Kidney (tissue), 14 donors: ENCODE data around the gene TMEM222. TPM values are rescaled to one million over a fixed set of nuclear protein-coding genes. Genes with fewer than 3 reads are reported as not detected.
A peak's percentile ranks its signal among the peaks of the same experiment; 100 is the strongest.

Source experiments
- DNase-seq, 5 donors: peaks; one replicate each; pipeline ENCODE4 v3.0.0-alpha.2; 2013 to 2020
- FAIRE-seq: peaks from 2 replicates; lab custom pipeline; 2012; peaks lifted over from hg19 to GRCh38; lab: Jason Lieb, UNC
- H3K27ac ChIP-seq, 2 donors: one replicate each; pipeline ENCODE4 v1.7.0; 2013; ENCODE audit warnings: low read depth in 2 of 2, low read length in 2 of 2, inconsistent platforms in 1 of 2
- H3K27me3 ChIP-seq: one replicate; pipeline ENCODE4 v1.7.1; 2013; ENCODE audit warnings: low read length, inconsistent platforms; ENCODE audit not compliant: control insufficient read depth, insufficient read depth
- H3K36me3 ChIP-seq, 3 donors: one replicate each; pipeline versions ENCODE4 v1.7.0 to v1.7.1; 2013; ENCODE audit warnings: low read length in 3 of 3, control low read depth in 1 of 3, inconsistent platforms in 1 of 3; ENCODE audit not compliant: insufficient read depth in 3 of 3, control insufficient read depth in 2 of 3
- H3K4me1 ChIP-seq, 3 donors: one replicate each; pipeline versions ENCODE4 v1.7.0 to v1.7.1; 2013; ENCODE audit warnings: low read length in 3 of 3, inconsistent platforms in 1 of 3, low read depth in 1 of 3; ENCODE audit not compliant: control insufficient read depth in 2 of 3, insufficient read depth in 2 of 3
- H3K4me3 ChIP-seq, 3 donors: one replicate each; pipeline versions ENCODE4 v1.7.0 to v1.8.1; 2013; ENCODE audit warnings: low read length in 3 of 3, control low read depth in 1 of 3, inconsistent platforms in 1 of 3
- H3K9ac ChIP-seq, 3 donors: one replicate each; pipeline versions ENCODE4 v1.7.0 to v1.7.1; 2013; ENCODE audit warnings: low read length in 3 of 3, control low read depth in 1 of 3, inconsistent platforms in 1 of 3
- H3K9me3 ChIP-seq, 3 donors: one replicate each; pipeline versions ENCODE4 v1.7.0 to v1.7.1; 2013; ENCODE audit warnings: low read length in 3 of 3, control low read depth in 1 of 3, inconsistent platforms in 1 of 3; ENCODE audit not compliant: control insufficient read depth in 2 of 3, insufficient read depth in 1 of 3
- CTCF ChIP-seq: IDR thresholded peaks from 3 replicates; pipeline ENCODE4 v1.5.1; 2012; ENCODE audit warnings: mild to moderate bottlenecking, moderate library complexity, borderline replicate concordance; ENCODE audit not compliant: insufficient read depth; ENCODE audit errors: extremely low read depth
- intact Hi-C: fragments of 100-400 bp; cut with DNase I; formaldehyde crosslinking; loops from one replicate; pipeline ENCODE4 v1.11.1; 2022
- polyA plus RNA-seq: library from polyadenylated mRNA; stranded (reverse); fragments of 350-450 nt; fragmentation: Illumina TruSeq; extraction: RNeasy Lipid Tissue Mini Kit (QIAGEN cat#74804); gene quantifications from one replicate; pipeline ENCODE4 v1.2.3, GENCODE V29; 2014; ENCODE audit warnings: low read depth, low replicate concordance; ENCODE audit not compliant: insufficient read depth
- total RNA-seq: library from RNA; stranded (reverse); fragmentation: NEBNext Ultra II Directional; extraction: Animal tissue kit (Norgen Biotek cat#: 25700); gene quantifications from one replicate; pipeline ENCODE4 v1.2.1, GENCODE V29; 2021
- donor health status: control.
- donor health status: control.
- donor health status: control.
- donor health status: control.
- donor health status: control.
- donor health status: DM: yes; HTN: yes; CAD: no.
- donor health status: Normal renal cell carcinoma (clear cell type).

The TMEM222 gene
- total and polyA plus RNA-seq, 2 donors from 2014 or later: 42.9 to 58.2 TPM

- no peak overlapping the region for H3K9ac ChIP-seq
- no peak for FAIRE-seq
- no peaks in the 10 kb centered on the region for H3K9me3 ChIP-seq
- no peak overlapping the region for H3K4me3 ChIP-seq
- TF ChIP-seq CTCF: no peak
- H3K4me1 ChIP-seq: peaks cover 0 to 16% (median 6%) of the 10 kb centered on the region in 3 donors
- peak in 1 of 5 donors; percentile 66 for DNase-seq
- H3K27me3 ChIP-seq: no peaks in the 10 kb centered on the region
- H3K36me3 ChIP-seq: peaks cover 0 to 20% (median 9%) of the 10 kb centered on the region in 3 donors
- intact Hi-C loops: no loop called here
- no peak overlapping the region for H3K27ac ChIP-seq
Measured at GRCh38 chr1:27361553-27361952, 39.6 kb downstream of the TMEM222 start.

GRCh38 chr1:27363766-27364695 is 42.1 kb downstream of the TMEM222 start:
- Histone ChIP-seq H3K9me3 (no peaks in the 10 kb centered on the region), H3K4me1 (peaks cover 0 to 22% (median 14%) of the 10 kb centered on the region in 3 donors), H3K27ac (no peak overlapping the region), H3K36me3 (peaks cover 0 to 20% (median 9%) of the 10 kb centered on the region in 3 donors), H3K9ac (no peak overlapping the region), H3K4me3 (no peak overlapping the region), H3K27me3 (no peaks in the 10 kb centered on the region)
- FAIRE-seq: no peak
- TF ChIP-seq CTCF: no peak
- intact Hi-C loops: no loop called here
- peak in 1 of 5 donors; percentile 69 for DNase-seq

GRCh38 chr1:27364696-27365371 is 42.9 kb downstream of the TMEM222 start:
- Histone ChIP-seq H3K36me3 (peaks cover 0 to 20% (median 9%) of the 10 kb centered on the region in 3 donors), H3K9me3 (no peaks in the 10 kb centered on the region), H3K4me1 (peaks cover 0 to 21% (median 14%) of the 10 kb centered on the region in 3 donors), H3K9ac (peak overlapping the region in 1 of 3 donors; percentile 3), H3K27me3 (no peaks in the 10 kb centered on the region), H3K4me3 (peak overlapping the region; percentile 58 to 79 (median 77)), H3K27ac (peak overlapping the region; percentile 55 to 92)
- no peak for FAIRE-seq
- TF ChIP-seq CTCF: no peak
- intact Hi-C loops: no loop called here
- peak in 1 of 5 donors; percentile 71 for DNase-seq
